HepG2 (cell line): ENCODE measurements around the gene HEBP1. TPM values are rescaled to one million over a fixed set of nuclear protein-coding genes. Genes with fewer than 3 reads are reported as not detected.
A peak's percentile ranks its signal among the peaks of the same experiment; 100 is the strongest.

Source experiments
- ATAC-seq: fragments of 200-7000 bp; cut with Tn5 transposase; 3 replicates; pipeline ENCODE4 v1.9.1; 2020; ENCODE audit warnings: mild to moderate bottlenecking, moderate library complexity
- BruUV-seq: library from RNA; stranded (reverse); fragments of 400-500 nt; replicated peaks from 2 replicates; lab custom pipeline; 2021; lab: Mats Ljungman, UMichigan
- CTCF ChIA-PET: fragments of 300-600 bp; formaldehyde crosslinking; extraction: SDS; loops from one replicate; lab custom pipeline; 2021; ENCODE audit warnings: low total read pairs, inconsistent platforms, low intra/inter-chr PET ratio; lab: Yijun Ruan, JAX
- POLR2A ChIA-PET: fragments of 350-600 bp; sonication (Branson Sonifier 250); formaldehyde crosslinking; loops from one replicate; lab custom pipeline; 2020; ENCODE audit warnings: antibody characterized with exemption, inconsistent platforms; lab: Yijun Ruan, JAX
- DNase-seq: peaks from one replicate; pipeline ENCODE4 v3.0.0-alpha.2; 2015; ENCODE audit warnings: low spot score
- FAIRE-seq: peaks from 3 replicates; lab custom pipeline; 2011; peaks lifted over from hg19 to GRCh38; lab: Jason Lieb, UNC
- H2AFZ ChIP-seq: one replicate; pipeline ENCODE4 v1.6.1; 2011; ENCODE audit warnings: low read length, inconsistent platforms
- H3K27ac ChIP-seq: fragments of 300-600 bp; 3 replicates; pipeline ENCODE4 v1.8.0; 2011; ENCODE audit warnings: mixed run types, mild to moderate bottlenecking, mixed read lengths, low read length, inconsistent platforms; ENCODE audit not compliant: insufficient read depth; ENCODE audit errors: extremely low read length
- H3K27me3 ChIP-seq, 2 experiments: fragments of 200-600 bp in 1 of 2; 2 replicates in 1 of 2; 3 replicates in 1 of 2; pipeline versions ENCODE4 v1.6.0 to v1.8.0; 2011; ENCODE audit warnings: low read length in 2 of 2, mild to moderate bottlenecking in 2 of 2, moderate library complexity in 2 of 2, inconsistent platforms in 1 of 2; ENCODE audit not compliant: insufficient read depth in 2 of 2, control insufficient read depth in 1 of 2
- H3K36me3 ChIP-seq, 2 experiments: fragments of 200-600 bp in 1 of 2; replicated peaks in 1 of 2; 2 replicates in 1 of 2; 3 replicates in 1 of 2; pipeline versions ENCODE4 v1.5.1 to v1.8.0; 2011; ENCODE audit warnings: low read length in 2 of 2, inconsistent platforms in 1 of 2; ENCODE audit not compliant: insufficient read depth in 2 of 2, control insufficient read depth in 1 of 2
- H3K4me1 ChIP-seq: 2 replicates; pipeline ENCODE4 v1.5.1; 2012; ENCODE audit warnings: low read length, inconsistent platforms; ENCODE audit not compliant: insufficient read depth
- H3K4me2 ChIP-seq: 2 replicates; pipeline ENCODE4 v1.6.0; 2011; ENCODE audit warnings: low read depth, low read length, inconsistent platforms
- H3K4me3 ChIP-seq, 3 experiments: fragments of 200-600 bp in 1 of 3; sonication (generic), shearing (Covaris generic) in 1 of 3; replicated peaks in 1 of 3; 2 replicates each; pipeline ENCODE4 v1.5.1; 2011 to 2016; ENCODE audit warnings: low read length in 3 of 3, inconsistent platforms in 2 of 3, low read depth in 2 of 3, mild to moderate bottlenecking in 2 of 3, control low read depth in 1 of 3, mixed read lengths in 1 of 3; ENCODE audit not compliant: insufficient read depth in 1 of 3
- H3K79me2 ChIP-seq: one replicate; pipeline ENCODE4 v1.6.1; 2011; ENCODE audit warnings: low read length, inconsistent platforms; ENCODE audit not compliant: insufficient read depth
- H3K9ac ChIP-seq: 2 replicates; pipeline ENCODE4 v1.6.0; 2011; ENCODE audit warnings: mild to moderate bottlenecking, low read depth, low read length, inconsistent platforms; ENCODE audit not compliant: insufficient read depth
- H3K9me3 ChIP-seq: 2 replicates; pipeline ENCODE4 v1.5.1; 2012; ENCODE audit warnings: mild to moderate bottlenecking, low read length
- H4K20me1 ChIP-seq: 2 replicates; pipeline ENCODE4 v1.6.0; 2011; ENCODE audit warnings: inconsistent platforms, mild to moderate bottlenecking, low read length, moderate library complexity; ENCODE audit not compliant: insufficient read depth
- HNRNPK ChIP-seq: fragments of 200-400 bp; formaldehyde crosslinking; IDR thresholded peaks from 2 replicates; pipeline ENCODE4 v1.6.1; 2018; ENCODE audit warnings: low read length, low read depth, moderate library complexity, mild to moderate bottlenecking; ENCODE audit not compliant: poor library complexity, severe bottlenecking
- HOXD1 ChIP-seq: sonication (generic); formaldehyde crosslinking; IDR thresholded peaks from 2 replicates; pipeline ENCODE4 v1.5.0; 2020; ENCODE audit warnings: missing genetic modification reagents
- RXRA ChIP-seq: sonication (generic); formaldehyde crosslinking; IDR thresholded peaks from 2 replicates; pipeline ENCODE4 v1.5.1; 2020; ENCODE audit warnings: missing genetic modification reagents
- TSC22D2 ChIP-seq: sonication (generic); formaldehyde crosslinking; IDR thresholded peaks from 2 replicates; pipeline ENCODE4 v1.5.1; 2020; ENCODE audit warnings: missing genetic modification reagents, mild to moderate bottlenecking, borderline replicate concordance
- ZBTB42 ChIP-seq: sonication (generic); formaldehyde crosslinking; IDR thresholded peaks from 2 replicates; pipeline ENCODE4 v1.5.0; 2020; ENCODE audit warnings: mild to moderate bottlenecking, missing genetic modification reagents
- WGBS: methylation state at CpG from one replicate; pipeline ENCODE4 v1.1.6; 2017; ENCODE audit warnings: low lambda C conversion rate; 5-methylcytosine and 5-hydroxymethylcytosine counted together
- in situ Hi-C: cut with HindIII; loops from 2 replicates; pipeline ENCODE4 v1.10.0; 2017; ENCODE audit warnings: low pct_unique_long_range_greater_than_20kb; ENCODE audit not compliant: extremely low pct_ligation_motif_present
- intact Hi-C: fragments of 100-400 bp; cut with micrococcal nuclease; formaldehyde crosslinking; loops from one replicate; pipeline ENCODE4 v1.10.0; 2022; ENCODE audit not compliant: unreplicated experiment
- polyA plus RNA-seq, 8 experiments: library from polyadenylated mRNA; depleted of rRNA in 3 of 8; stranded (reverse) in 7 of 8; unstranded in 1 of 8; fragments of >200 nt; fragmentation: Illumina TruSeq in 4 of 8; extraction: Trizol in 4 of 8; gene quantifications; 2 replicates each; pipeline versions ENCODE4 v1.2.1 to v1.2.3, GENCODE V29; 2011 to 2016; ENCODE audit warnings: low read depth in 4 of 8, missing spikeins in 1 of 8, mixed read lengths in 1 of 8; ENCODE audit not compliant: insufficient read depth in 1 of 8
- total RNA-seq, 5 experiments: library from RNA; depleted of rRNA; stranded (reverse); fragments of >200 nt; fragmentation: Illumina TruSeq; extraction: Trizol; gene quantifications; 2 replicates each; pipeline ENCODE4 v1.2.3, GENCODE V29; 2016; ENCODE audit warnings: low read depth in 1 of 5
- TF ChIP-seq, protein P1 (sequence below): sonication (generic); formaldehyde crosslinking; IDR thresholded peaks from 2 replicates; pipeline ENCODE4 v1.8.0; 2022; ENCODE audit warnings: missing genetic modification reagents, mild to moderate bottlenecking, inconsistent platforms, borderline replicate concordance
- TF ChIP-seq, protein P2 (sequence below): sonication (generic); formaldehyde crosslinking; conservative IDR thresholded peaks from 2 replicates; pipeline ENCODE4 v1.4.0; 2020; ENCODE audit warnings: mild to moderate bottlenecking, missing genetic modification reagents, moderate library complexity
- TF ChIP-seq, protein P3 (sequence below): sonication (generic); formaldehyde crosslinking; IDR thresholded peaks from 2 replicates; pipeline ENCODE4 v1.4.0; 2020; ENCODE audit warnings: mild to moderate bottlenecking, missing genetic modification reagents
- TF ChIP-seq, protein P4 (sequence below): sonication (generic); formaldehyde crosslinking; IDR thresholded peaks from 2 replicates; pipeline ENCODE4 v1.5.0; 2020; ENCODE audit warnings: mild to moderate bottlenecking, missing genetic modification reagents

The HEBP1 gene
- total and polyA plus RNA-seq, 2 of the 13 experiments (the other 11 are each of a cell fraction or from before 2014, with no cell fraction given), result 7.8 to 9.4 TPM

DNA sequence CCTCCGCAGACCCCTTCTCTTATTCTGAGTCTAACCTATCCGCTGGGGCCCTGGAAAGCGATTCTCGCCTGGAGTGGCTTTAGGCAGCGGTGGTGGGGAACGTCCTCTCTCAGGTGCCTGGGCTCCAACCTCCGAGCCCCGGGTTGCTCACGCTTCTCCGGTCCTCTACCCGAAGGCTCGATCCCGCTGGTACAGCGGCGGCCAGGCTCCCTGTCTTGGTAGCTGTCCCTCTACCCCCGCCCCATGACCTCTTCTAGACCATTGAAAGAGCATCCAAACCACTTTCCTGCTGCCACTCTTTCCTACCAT is 505 bp upstream of the HEBP1 start:
- H3K4me1 ChIP-seq, result peaks cover 30% of the 10 kb centered on the region
- in situ Hi-C loops, result no loop called here
- TF ChIP-seq, protein P1, sequence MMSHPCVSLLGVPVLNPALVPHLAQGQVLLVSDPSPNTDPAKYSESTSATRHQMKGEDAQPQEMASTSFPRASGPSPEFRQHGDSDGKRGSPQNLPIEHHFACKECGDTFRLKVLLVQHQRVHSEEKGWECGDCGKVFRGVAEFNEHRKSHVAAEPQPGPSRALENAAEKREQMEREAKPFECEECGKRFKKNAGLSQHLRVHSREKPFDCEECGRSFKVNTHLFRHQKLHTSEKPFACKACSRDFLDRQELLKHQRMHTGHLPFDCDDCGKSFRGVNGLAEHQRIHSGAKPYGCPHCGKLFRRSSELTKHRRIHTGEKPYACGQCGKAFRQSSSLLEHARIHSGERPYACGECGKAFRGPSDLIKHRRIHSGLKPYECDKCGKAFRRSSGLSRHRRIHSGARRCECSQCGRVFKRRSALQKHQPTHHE (CRISPR knock-in tag), result no peak
- TF ChIP-seq HNRNPK, result peak; percentile 1
- TF ChIP-seq, protein P2, sequence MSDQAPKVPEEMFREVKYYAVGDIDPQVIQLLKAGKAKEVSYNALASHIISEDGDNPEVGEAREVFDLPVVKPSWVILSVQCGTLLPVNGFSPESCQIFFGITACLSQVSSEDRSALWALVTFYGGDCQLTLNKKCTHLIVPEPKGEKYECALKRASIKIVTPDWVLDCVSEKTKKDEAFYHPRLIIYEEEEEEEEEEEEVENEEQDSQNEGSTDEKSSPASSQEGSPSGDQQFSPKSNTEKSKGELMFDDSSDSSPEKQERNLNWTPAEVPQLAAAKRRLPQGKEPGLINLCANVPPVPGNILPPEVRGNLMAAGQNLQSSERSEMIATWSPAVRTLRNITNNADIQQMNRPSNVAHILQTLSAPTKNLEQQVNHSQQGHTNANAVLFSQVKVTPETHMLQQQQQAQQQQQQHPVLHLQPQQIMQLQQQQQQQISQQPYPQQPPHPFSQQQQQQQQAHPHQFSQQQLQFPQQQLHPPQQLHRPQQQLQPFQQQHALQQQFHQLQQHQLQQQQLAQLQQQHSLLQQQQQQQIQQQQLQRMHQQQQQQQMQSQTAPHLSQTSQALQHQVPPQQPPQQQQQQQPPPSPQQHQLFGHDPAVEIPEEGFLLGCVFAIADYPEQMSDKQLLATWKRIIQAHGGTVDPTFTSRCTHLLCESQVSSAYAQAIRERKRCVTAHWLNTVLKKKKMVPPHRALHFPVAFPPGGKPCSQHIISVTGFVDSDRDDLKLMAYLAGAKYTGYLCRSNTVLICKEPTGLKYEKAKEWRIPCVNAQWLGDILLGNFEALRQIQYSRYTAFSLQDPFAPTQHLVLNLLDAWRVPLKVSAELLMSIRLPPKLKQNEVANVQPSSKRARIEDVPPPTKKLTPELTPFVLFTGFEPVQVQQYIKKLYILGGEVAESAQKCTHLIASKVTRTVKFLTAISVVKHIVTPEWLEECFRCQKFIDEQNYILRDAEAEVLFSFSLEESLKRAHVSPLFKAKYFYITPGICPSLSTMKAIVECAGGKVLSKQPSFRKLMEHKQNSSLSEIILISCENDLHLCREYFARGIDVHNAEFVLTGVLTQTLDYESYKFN, result 0 out of 2 replicates have a peak, but pooled peaks have one; percentile 3
- TF ChIP-seq, protein P3, sequence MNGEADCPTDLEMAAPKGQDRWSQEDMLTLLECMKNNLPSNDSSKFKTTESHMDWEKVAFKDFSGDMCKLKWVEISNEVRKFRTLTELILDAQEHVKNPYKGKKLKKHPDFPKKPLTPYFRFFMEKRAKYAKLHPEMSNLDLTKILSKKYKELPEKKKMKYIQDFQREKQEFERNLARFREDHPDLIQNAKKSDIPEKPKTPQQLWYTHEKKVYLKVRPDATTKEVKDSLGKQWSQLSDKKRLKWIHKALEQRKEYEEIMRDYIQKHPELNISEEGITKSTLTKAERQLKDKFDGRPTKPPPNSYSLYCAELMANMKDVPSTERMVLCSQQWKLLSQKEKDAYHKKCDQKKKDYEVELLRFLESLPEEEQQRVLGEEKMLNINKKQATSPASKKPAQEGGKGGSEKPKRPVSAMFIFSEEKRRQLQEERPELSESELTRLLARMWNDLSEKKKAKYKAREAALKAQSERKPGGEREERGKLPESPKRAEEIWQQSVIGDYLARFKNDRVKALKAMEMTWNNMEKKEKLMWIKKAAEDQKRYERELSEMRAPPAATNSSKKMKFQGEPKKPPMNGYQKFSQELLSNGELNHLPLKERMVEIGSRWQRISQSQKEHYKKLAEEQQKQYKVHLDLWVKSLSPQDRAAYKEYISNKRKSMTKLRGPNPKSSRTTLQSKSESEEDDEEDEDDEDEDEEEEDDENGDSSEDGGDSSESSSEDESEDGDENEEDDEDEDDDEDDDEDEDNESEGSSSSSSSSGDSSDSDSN (CRISPR knock-in tag), result peak; percentile 14; the same call in 1 of the 2 replicates
- TF ChIP-seq HOXD1 (CRISPR knock-in tag), result 0 out of 2 replicates have a peak, but pooled peaks have one; percentile 36
- no peak for TF ChIP-seq ZBTB42 (CRISPR knock-in tag)
- TF ChIP-seq RXRA (CRISPR knock-in tag), result no peak
- TF ChIP-seq TSC22D2 (CRISPR knock-in tag), result no peak
- TF ChIP-seq, protein P4, sequence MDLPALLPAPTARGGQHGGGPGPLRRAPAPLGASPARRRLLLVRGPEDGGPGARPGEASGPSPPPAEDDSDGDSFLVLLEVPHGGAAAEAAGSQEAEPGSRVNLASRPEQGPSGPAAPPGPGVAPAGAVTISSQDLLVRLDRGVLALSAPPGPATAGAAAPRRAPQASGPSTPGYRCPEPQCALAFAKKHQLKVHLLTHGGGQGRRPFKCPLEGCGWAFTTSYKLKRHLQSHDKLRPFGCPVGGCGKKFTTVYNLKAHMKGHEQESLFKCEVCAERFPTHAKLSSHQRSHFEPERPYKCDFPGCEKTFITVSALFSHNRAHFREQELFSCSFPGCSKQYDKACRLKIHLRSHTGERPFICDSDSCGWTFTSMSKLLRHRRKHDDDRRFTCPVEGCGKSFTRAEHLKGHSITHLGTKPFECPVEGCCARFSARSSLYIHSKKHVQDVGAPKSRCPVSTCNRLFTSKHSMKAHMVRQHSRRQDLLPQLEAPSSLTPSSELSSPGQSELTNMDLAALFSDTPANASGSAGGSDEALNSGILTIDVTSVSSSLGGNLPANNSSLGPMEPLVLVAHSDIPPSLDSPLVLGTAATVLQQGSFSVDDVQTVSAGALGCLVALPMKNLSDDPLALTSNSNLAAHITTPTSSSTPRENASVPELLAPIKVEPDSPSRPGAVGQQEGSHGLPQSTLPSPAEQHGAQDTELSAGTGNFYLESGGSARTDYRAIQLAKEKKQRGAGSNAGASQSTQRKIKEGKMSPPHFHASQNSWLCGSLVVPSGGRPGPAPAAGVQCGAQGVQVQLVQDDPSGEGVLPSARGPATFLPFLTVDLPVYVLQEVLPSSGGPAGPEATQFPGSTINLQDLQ (CRISPR knock-in tag), result no peak

More for the DNA sequence above, 505 bp upstream of the HEBP1 start:
- H3K4me3 ChIP-seq, result peak overlapping the region; percentile 66 to 84 (median 74)
- intact Hi-C loops, result loop anchor here (2.0 to 5.0 kb wide), 2 partner anchors 78 to 102 kb away; partner anchors contain the start of gene GSG1
- 0% methylated on average over 3 of the region's 16 CpGs for WGBS
- no peaks in the 10 kb centered on the region; a peak in 1 of 5 replicates for H3K27me3 ChIP-seq
- H3K4me2 ChIP-seq, result peak overlapping the region; percentile 96
- peaks cover 3% of the 10 kb centered on the region for H3K79me2 ChIP-seq
- FAIRE-seq, result no peak
- POLR2A ChIA-PET, result no interaction called here
- peaks cover 4% of the 10 kb centered on the region; the same call in 1 of the 2 replicates for H4K20me1 ChIP-seq
- BruUV-seq, result TSS peak; percentile 85
- H3K9ac ChIP-seq, result peak overlapping the region; percentile 58
- peak; percentile 69 for ATAC-seq
- peak overlapping the region; percentile 45 for H3K27ac ChIP-seq
- H2AFZ ChIP-seq, result no peak overlapping the region
- CTCF ChIA-PET, result interaction anchor here (1.2 kb wide), 1 partner anchor 84 kb away, joined by 5 read pairs; no protein-coding TSS in a partner anchor
- DNase-seq, result no peak
- no peaks in the 10 kb centered on the region for H3K36me3 ChIP-seq
- H3K9me3 ChIP-seq, result no peaks in the 10 kb centered on the region
